Measurements from ENCODE around the gene CBX1. TPM values are rescaled to one million over a fixed set of nuclear protein-coding genes. Genes with fewer than 3 reads are reported as not detected.

CBX1 gene
- total and polyA plus RNA-seq, 2 of the 13 experiments (the other 11 are each of a cell fraction or from before 2014, with no cell fraction given): 17.8 to 108 TPM

DNA sequence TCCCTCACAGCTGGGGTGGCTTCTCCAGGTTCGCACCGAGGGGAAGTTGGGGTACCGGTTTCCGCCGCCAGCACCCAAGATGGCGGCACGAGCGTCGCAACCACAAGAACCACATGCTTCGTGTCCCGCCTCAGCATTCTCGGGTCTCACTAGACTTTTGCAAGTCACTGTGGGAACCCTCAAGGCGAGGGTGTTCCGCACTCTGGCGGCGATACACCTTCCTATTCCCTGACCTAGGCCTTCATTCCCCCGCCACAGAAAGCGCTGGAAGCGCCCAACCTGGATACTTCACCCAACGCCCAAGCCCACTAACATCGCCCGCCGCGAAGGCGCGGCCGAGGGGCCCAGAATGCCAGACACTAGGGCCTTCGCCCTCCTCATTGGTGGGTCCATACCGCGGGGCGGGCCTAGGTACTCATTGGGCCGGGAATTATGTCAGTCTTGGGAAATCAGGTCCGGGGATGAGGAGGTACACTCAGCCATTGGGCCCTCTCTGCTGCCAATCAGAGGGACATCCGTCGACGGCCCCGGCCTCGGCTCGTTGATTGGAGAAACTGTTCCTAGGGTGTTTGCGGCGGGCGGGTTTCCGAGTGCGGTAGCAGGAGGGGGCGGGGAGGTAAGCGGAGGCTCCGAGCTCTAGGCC, 53.4 kb downstream of the CBX1 start, which contains the start of gene NFE2L1:
TSS of gene NFE2L1 (plus strand) at position 619 of the 643 bp plus-strand sequence. CDS start 2,760 bp downstream, outside the sequence.
- ChIA-PET POLR2A (interaction anchor here (0.6 to 2.9 kb wide), 40 partner anchors 10 to 845 kb away, joined by 3 to 56 read pairs (median 6); partner anchors contain the start of genes ATP5MC1, CBX1, CDK5RAP3 and COPZ2), CTCF (ENCODE audit: low intra/inter-chr PET ratio, low total read pairs) (interaction anchor here (1.7 kb wide), 1 partner anchor 26 kb away, joined by 7 read pairs; no protein-coding TSS in a partner anchor)
- H3K9me3 ChIP-seq (ENCODE audit: low read length): no peaks in the 10 kb centered on the region
- WGBS (ENCODE audit: low lambda C conversion rate): 66% methylated on average over 19 of the region's 47 CpGs
- peak within 1 kb of the TSS; percentile 97 for H3K27ac ChIP-seq (ENCODE audit: extremely low read length, insufficient read depth, low read length)
- peaks cover 25% of the 10 kb centered on the region for H4K20me1 ChIP-seq (ENCODE audit: insufficient read depth, low read length)
- H3K79me2 ChIP-seq (ENCODE audit: insufficient read depth, low read length): peaks cover 39% of the 10 kb centered on the region
- H3K4me3 ChIP-seq (replicated peaks in 1 of 3; ENCODE audit: insufficient read depth in 1 of 3, low read depth in 2 of 3, low read length in 3 of 3): peak within 1 kb of the TSS; percentile 81 to 88 (median 85)
- ATAC-seq: peak; percentile 91
- peaks cover 62% of the 10 kb centered on the region for H3K4me1 ChIP-seq (ENCODE audit: insufficient read depth, low read length)
- intact Hi-C loops (cut with micrococcal nuclease; ENCODE audit: unreplicated experiment) (loop anchor here (1.0 kb wide), 1 partner anchor 22 kb away; no protein-coding TSS in a partner anchor), in situ Hi-C loops (cut with HindIII; ENCODE audit: extremely low pct_ligation_motif_present, low pct_unique_long_range_greater_than_20kb) (no loop called here)
- peak within 1 kb of the TSS; percentile 88 for H3K9ac ChIP-seq (ENCODE audit: insufficient read depth, low read depth, low read length)
- peak within 1 kb of the TSS; percentile 93 for H3K4me2 ChIP-seq (ENCODE audit: low read depth, low read length)
- no peak within 1 kb of the TSS for H2AFZ ChIP-seq (ENCODE audit: low read length)
- H3K27me3 ChIP-seq (ENCODE audit: control insufficient read depth in 1 of 2, insufficient read depth in 2 of 2, low read length in 2 of 2): peaks cover 0 to 2% of the 10 kb centered on the region in 2 experiments; a peak in 3 of 5 replicates
- DNase-seq (ENCODE audit: low spot score): peak; percentile 99
- TSS peak; percentile 89 for BruUV-seq (replicated peaks)
- peak; percentile 95 for FAIRE-seq
- H3K36me3 ChIP-seq (replicated peaks in 1 of 2; ENCODE audit: control insufficient read depth in 1 of 2, insufficient read depth in 2 of 2, low read length in 2 of 2): peaks cover 2 to 24% of the 10 kb centered on the region in 2 experiments
- TF ChIP-seq, protein P1, sequence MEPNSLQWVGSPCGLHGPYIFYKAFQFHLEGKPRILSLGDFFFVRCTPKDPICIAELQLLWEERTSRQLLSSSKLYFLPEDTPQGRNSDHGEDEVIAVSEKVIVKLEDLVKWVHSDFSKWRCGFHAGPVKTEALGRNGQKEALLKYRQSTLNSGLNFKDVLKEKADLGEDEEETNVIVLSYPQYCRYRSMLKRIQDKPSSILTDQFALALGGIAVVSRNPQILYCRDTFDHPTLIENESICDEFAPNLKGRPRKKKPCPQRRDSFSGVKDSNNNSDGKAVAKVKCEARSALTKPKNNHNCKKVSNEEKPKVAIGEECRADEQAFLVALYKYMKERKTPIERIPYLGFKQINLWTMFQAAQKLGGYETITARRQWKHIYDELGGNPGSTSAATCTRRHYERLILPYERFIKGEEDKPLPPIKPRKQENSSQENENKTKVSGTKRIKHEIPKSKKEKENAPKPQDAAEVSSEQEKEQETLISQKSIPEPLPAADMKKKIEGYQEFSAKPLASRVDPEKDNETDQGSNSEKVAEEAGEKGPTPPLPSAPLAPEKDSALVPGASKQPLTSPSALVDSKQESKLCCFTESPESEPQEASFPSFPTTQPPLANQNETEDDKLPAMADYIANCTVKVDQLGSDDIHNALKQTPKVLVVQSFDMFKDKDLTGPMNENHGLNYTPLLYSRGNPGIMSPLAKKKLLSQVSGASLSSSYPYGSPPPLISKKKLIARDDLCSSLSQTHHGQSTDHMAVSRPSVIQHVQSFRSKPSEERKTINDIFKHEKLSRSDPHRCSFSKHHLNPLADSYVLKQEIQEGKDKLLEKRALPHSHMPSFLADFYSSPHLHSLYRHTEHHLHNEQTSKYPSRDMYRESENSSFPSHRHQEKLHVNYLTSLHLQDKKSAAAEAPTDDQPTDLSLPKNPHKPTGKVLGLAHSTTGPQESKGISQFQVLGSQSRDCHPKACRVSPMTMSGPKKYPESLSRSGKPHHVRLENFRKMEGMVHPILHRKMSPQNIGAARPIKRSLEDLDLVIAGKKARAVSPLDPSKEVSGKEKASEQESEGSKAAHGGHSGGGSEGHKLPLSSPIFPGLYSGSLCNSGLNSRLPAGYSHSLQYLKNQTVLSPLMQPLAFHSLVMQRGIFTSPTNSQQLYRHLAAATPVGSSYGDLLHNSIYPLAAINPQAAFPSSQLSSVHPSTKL (CRISPR knock-in tag; IDR thresholded peaks at IDR 0.05): no peak
- no peak for TF ChIP-seq SMAD9 (CRISPR knock-in tag; IDR thresholded peaks at IDR 0.05)
- TF ChIP-seq, protein P2, sequence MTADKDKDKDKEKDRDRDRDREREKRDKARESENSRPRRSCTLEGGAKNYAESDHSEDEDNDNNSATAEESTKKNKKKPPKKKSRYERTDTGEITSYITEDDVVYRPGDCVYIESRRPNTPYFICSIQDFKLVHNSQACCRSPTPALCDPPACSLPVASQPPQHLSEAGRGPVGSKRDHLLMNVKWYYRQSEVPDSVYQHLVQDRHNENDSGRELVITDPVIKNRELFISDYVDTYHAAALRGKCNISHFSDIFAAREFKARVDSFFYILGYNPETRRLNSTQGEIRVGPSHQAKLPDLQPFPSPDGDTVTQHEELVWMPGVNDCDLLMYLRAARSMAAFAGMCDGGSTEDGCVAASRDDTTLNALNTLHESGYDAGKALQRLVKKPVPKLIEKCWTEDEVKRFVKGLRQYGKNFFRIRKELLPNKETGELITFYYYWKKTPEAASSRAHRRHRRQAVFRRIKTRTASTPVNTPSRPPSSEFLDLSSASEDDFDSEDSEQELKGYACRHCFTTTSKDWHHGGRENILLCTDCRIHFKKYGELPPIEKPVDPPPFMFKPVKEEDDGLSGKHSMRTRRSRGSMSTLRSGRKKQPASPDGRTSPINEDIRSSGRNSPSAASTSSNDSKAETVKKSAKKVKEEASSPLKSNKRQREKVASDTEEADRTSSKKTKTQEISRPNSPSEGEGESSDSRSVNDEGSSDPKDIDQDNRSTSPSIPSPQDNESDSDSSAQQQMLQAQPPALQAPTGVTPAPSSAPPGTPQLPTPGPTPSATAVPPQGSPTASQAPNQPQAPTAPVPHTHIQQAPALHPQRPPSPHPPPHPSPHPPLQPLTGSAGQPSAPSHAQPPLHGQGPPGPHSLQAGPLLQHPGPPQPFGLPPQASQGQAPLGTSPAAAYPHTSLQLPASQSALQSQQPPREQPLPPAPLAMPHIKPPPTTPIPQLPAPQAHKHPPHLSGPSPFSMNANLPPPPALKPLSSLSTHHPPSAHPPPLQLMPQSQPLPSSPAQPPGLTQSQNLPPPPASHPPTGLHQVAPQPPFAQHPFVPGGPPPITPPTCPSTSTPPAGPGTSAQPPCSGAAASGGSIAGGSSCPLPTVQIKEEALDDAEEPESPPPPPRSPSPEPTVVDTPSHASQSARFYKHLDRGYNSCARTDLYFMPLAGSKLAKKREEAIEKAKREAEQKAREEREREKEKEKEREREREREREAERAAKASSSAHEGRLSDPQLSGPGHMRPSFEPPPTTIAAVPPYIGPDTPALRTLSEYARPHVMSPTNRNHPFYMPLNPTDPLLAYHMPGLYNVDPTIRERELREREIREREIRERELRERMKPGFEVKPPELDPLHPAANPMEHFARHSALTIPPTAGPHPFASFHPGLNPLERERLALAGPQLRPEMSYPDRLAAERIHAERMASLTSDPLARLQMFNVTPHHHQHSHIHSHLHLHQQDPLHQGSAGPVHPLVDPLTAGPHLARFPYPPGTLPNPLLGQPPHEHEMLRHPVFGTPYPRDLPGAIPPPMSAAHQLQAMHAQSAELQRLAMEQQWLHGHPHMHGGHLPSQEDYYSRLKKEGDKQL (CRISPR knock-in tag; IDR thresholded peaks at IDR 0.05; ENCODE audit: low read depth): no peak
- no peak for TF ChIP-seq SMARCE1 (IDR thresholded peaks at IDR 0.05; ENCODE audit: borderline replicate concordance)
- TF ChIP-seq, protein P3, sequence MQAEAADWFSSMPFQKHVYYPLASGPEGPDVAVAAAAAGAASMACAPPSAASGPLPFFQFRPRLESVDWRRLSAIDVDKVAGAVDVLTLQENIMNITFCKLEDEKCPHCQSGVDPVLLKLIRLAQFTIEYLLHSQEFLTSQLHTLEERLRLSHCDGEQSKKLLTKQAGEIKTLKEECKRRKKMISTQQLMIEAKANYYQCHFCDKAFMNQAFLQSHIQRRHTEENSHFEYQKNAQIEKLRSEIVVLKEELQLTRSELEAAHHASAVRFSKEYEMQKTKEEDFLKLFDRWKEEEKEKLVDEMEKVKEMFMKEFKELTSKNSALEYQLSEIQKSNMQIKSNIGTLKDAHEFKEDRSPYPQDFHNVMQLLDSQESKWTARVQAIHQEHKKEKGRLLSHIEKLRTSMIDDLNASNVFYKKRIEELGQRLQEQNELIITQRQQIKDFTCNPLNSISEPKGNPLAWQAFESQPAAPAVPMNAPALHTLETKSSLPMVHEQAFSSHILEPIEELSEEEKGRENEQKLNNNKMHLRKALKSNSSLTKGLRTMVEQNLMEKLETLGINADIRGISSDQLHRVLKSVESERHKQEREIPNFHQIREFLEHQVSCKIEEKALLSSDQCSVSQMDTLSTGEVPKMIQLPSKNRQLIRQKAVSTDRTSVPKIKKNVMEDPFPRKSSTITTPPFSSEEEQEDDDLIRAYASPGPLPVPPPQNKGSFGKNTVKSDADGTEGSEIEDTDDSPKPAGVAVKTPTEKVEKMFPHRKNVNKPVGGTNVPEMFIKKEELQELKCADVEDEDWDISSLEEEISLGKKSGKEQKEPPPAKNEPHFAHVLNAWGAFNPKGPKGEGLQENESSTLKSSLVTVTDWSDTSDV (CRISPR knock-in tag; IDR thresholded peaks at IDR 0.05): peak; percentile 23
